IMR-90 (cell line): ENCODE data around the gene PLXNA1. TPM values are rescaled to one million over a fixed set of nuclear protein-coding genes. Genes with fewer than 3 reads are reported as not detected.

Source experiments
- ATAC-seq: fragments of 200-7000 bp; cut with Tn5 transposase; 2 replicates; pipeline ENCODE4 v1.9.1; 2020; ENCODE audit warnings: low read depth, mild to moderate bottlenecking, moderate library complexity
- BruUV-seq: library from RNA; stranded (reverse); fragments of 400-500 nt; replicated peaks from 2 replicates; lab custom pipeline; 2021; lab: Mats Ljungman, UMichigan
- CTCF ChIA-PET: fragments of 300-600 bp; formaldehyde crosslinking; extraction: SDS; loops from one replicate; lab custom pipeline; 2021; ENCODE audit warnings: antibody characterized with exemption; lab: Yijun Ruan, JAX
- POLR2A ChIA-PET: fragments of 300-600 bp; sonication (Branson Sonifier 250); formaldehyde crosslinking; loops from one replicate; lab custom pipeline; 2022; ENCODE audit warnings: antibody characterized with exemption; ENCODE audit not compliant: unreplicated experiment; lab: Charles Lee
- DNase-seq: peaks from one replicate; pipeline ENCODE4 v3.0.0; 2013
- H2AFZ ChIP-seq: replicated peaks from 2 replicates; pipeline ENCODE3; 2013; ENCODE audit warnings: low read length, mild to moderate bottlenecking; ENCODE audit not compliant: poor library complexity
- H2AK5ac ChIP-seq: 2 replicates; pipeline ENCODE4 v1.6.1; 2013; ENCODE audit warnings: low read depth, low read length, inconsistent platforms
- H2AK9ac ChIP-seq: replicated peaks from 2 replicates; pipeline ENCODE3; 2013; ENCODE audit warnings: mild to moderate bottlenecking, low read depth, low read length, moderate library complexity; ENCODE audit not compliant: poor library complexity
- H2BK120ac ChIP-seq: 2 replicates; pipeline ENCODE4 v1.6.1; 2013; ENCODE audit warnings: low read depth, low read length, inconsistent platforms
- H2BK15ac ChIP-seq: 3 replicates; pipeline ENCODE4 v1.6.1; 2013; ENCODE audit warnings: low read depth, low read length, inconsistent platforms
- H2BK20ac ChIP-seq: 2 replicates; pipeline ENCODE4 v1.6.1; 2013; ENCODE audit warnings: low read depth, mild to moderate bottlenecking, inconsistent platforms, low read length, moderate library complexity
- H2BK5ac ChIP-seq: 2 replicates; pipeline ENCODE4 v1.6.1; 2013; ENCODE audit warnings: mild to moderate bottlenecking, low read depth, low read length, inconsistent platforms; ENCODE audit not compliant: poor library complexity, severe bottlenecking
- H3K14ac ChIP-seq: replicated peaks from 2 replicates; pipeline ENCODE4 v1.6.1; 2013; ENCODE audit warnings: low read depth, low read length, inconsistent platforms
- H3K18ac ChIP-seq: 2 replicates; pipeline ENCODE4 v1.6.1; 2013; ENCODE audit warnings: low read depth, low read length, control low read depth
- H3K23ac ChIP-seq: 2 replicates; pipeline ENCODE4 v1.6.1; 2013; ENCODE audit warnings: low read depth, low read length, inconsistent platforms
- H3K27ac ChIP-seq: 2 replicates; pipeline ENCODE4 v1.5.1; 2013; ENCODE audit warnings: mild to moderate bottlenecking, control low read depth, low read length; ENCODE audit not compliant: insufficient read depth
- H3K27me3 ChIP-seq: 2 replicates; pipeline ENCODE4 v1.6.1; 2013; ENCODE audit warnings: low read length; ENCODE audit not compliant: control insufficient read depth, insufficient read depth
- H3K36me3 ChIP-seq: 2 replicates; pipeline ENCODE4 v1.6.1; 2013; ENCODE audit warnings: low read length, mixed read lengths; ENCODE audit not compliant: control insufficient read depth, insufficient read depth
- H3K4ac ChIP-seq: 2 replicates; pipeline ENCODE4 v1.6.1; 2013; ENCODE audit warnings: low read depth, low read length, inconsistent platforms
- H3K4me1 ChIP-seq: 2 replicates; pipeline ENCODE4 v1.6.1; 2013; ENCODE audit warnings: low read length, mixed read lengths; ENCODE audit not compliant: control insufficient read depth, insufficient read depth
- H3K4me2 ChIP-seq: 2 replicates; pipeline ENCODE4 v1.6.1; 2013; ENCODE audit warnings: low read depth, mild to moderate bottlenecking, control low read depth, low read length, moderate library complexity
- H3K4me3 ChIP-seq: 2 replicates; pipeline ENCODE4 v1.5.1; 2013; ENCODE audit warnings: low read depth, mild to moderate bottlenecking, control low read depth, low read length, moderate library complexity; ENCODE audit not compliant: insufficient read depth
- H3K56ac ChIP-seq: 2 replicates; pipeline ENCODE4 v1.6.1; 2013; ENCODE audit warnings: low read length, inconsistent platforms; ENCODE audit not compliant: insufficient read depth; ENCODE audit errors: extremely low read depth
- H3K79me1 ChIP-seq, 2 experiments: 2 replicates each; pipeline ENCODE4 v1.6.1; 2013; ENCODE audit warnings: low read length in 2 of 2, inconsistent platforms in 1 of 2, low read depth in 1 of 2
- H3K9ac ChIP-seq: 2 replicates; pipeline ENCODE4 v1.6.1; 2013; ENCODE audit warnings: low read depth, low read length, control low read depth
- H3K9me1 ChIP-seq: 2 replicates; pipeline ENCODE4 v1.6.1; 2013; ENCODE audit warnings: low read length, inconsistent platforms; ENCODE audit not compliant: insufficient read depth
- H3K9me3 ChIP-seq: 2 replicates; pipeline ENCODE4 v1.6.1; 2013; ENCODE audit warnings: low read length; ENCODE audit not compliant: control insufficient read depth, insufficient read depth
- H4K20me1 ChIP-seq: 2 replicates; pipeline ENCODE4 v1.6.1; 2013; ENCODE audit warnings: low read length, inconsistent platforms; ENCODE audit not compliant: insufficient read depth
- H4K5ac ChIP-seq: 2 replicates; pipeline ENCODE4 v1.6.1; 2013; ENCODE audit warnings: mild to moderate bottlenecking, low read depth, low read length, control low read depth
- H4K8ac ChIP-seq, 2 experiments: 2 replicates each; pipeline ENCODE4 v1.6.1; 2013; ENCODE audit warnings: low read depth in 2 of 2, low read length in 2 of 2, control low read depth in 1 of 2, inconsistent platforms in 1 of 2
- H4K91ac ChIP-seq: 2 replicates; pipeline ENCODE4 v1.6.1; 2013; ENCODE audit warnings: low read depth, low read length, inconsistent platforms; ENCODE audit not compliant: insufficient read depth
- BHLHE40 ChIP-seq: fragments of 150-350 bp; IDR thresholded peaks from 2 replicates; pipeline ENCODE4 v1.6.1; 2016; ENCODE audit warnings: mild to moderate bottlenecking, low read depth, low read length
- CEBPB ChIP-seq: IDR thresholded peaks from 2 replicates; pipeline ENCODE4 v1.6.1; 2012; ENCODE audit warnings: low read depth, low read length, improper control_type of control experiment
- CHD1 ChIP-seq: IDR thresholded peaks from 2 replicates; pipeline ENCODE4 v1.6.1; 2012; ENCODE audit warnings: low read depth, low read length, improper control_type of control experiment
- CTCF ChIP-seq: conservative IDR thresholded peaks from 2 replicates; pipeline ENCODE4 v1.5.1; 2012; ENCODE audit warnings: mild to moderate bottlenecking, low read depth, low read length, improper control_type of control experiment
- ELK1 ChIP-seq: fragments of 150-350 bp; IDR thresholded peaks from 2 replicates; pipeline ENCODE4 v1.6.1; 2016; ENCODE audit warnings: low read depth, mild to moderate bottlenecking, low read length, moderate library complexity, borderline replicate concordance
- FOS ChIP-seq: fragments of 150-350 bp; IDR thresholded peaks from 2 replicates; pipeline ENCODE4 v1.6.1; 2016; ENCODE audit warnings: low read depth, low read length
- MAZ ChIP-seq: IDR thresholded peaks from 2 replicates; pipeline ENCODE4 v1.6.1; 2012; ENCODE audit warnings: low read depth, mild to moderate bottlenecking, low read length, improper control_type of control experiment, moderate library complexity, borderline replicate concordance
- MXI1 ChIP-seq: IDR thresholded peaks from 2 replicates; pipeline ENCODE4 v1.6.1; 2012; ENCODE audit warnings: low read depth, mild to moderate bottlenecking, low read length, moderate library complexity, borderline replicate concordance
- NFE2L2 ChIP-seq: fragments of 150-350 bp; IDR thresholded peaks from 2 replicates; pipeline ENCODE4 v1.6.1; 2016; ENCODE audit warnings: low read depth, mild to moderate bottlenecking, low read length
- POLR2A ChIP-seq: IDR thresholded peaks from 2 replicates; pipeline ENCODE4 v1.6.1; 2012; ENCODE audit warnings: mild to moderate bottlenecking, low read depth, low read length
- RAD21 ChIP-seq: IDR thresholded peaks from 2 replicates; pipeline ENCODE4 v1.6.1; 2012; ENCODE audit warnings: low read length, improper control_type of control experiment
- RCOR1 ChIP-seq: IDR thresholded peaks from 2 replicates; pipeline ENCODE4 v1.6.1; 2012; ENCODE audit warnings: mild to moderate bottlenecking, low read length, improper control_type of control experiment; ENCODE audit not compliant: insufficient replicate concordance
- SMC3 ChIP-seq: fragments of 150-350 bp; IDR thresholded peaks from 2 replicates; pipeline ENCODE4 v1.6.1; 2016; ENCODE audit warnings: low read depth, mild to moderate bottlenecking, antibody characterized with exemption, low read length, moderate library complexity
- USF2 ChIP-seq: fragments of 150-350 bp; IDR thresholded peaks from 2 replicates; pipeline ENCODE4 v1.6.1; 2017; ENCODE audit warnings: mild to moderate bottlenecking, antibody characterized with exemption, low read length, low read depth
- WGBS, 2 experiments: methylation state at CpG; one replicate each; pipeline versions ENCODE4 v1.1.5 to v1.1.7; 2013; ENCODE audit warnings: missing lambda C conversion rate in 2 of 2; ENCODE audit not compliant: insufficient read length in 1 of 2; ENCODE audit errors: extremely low coverage in 2 of 2; 5-methylcytosine and 5-hydroxymethylcytosine counted together
- dilution Hi-C: fragments of 300-500 bp; cut with HindIII; formaldehyde crosslinking; loops from one replicate; pipeline ENCODE4 v1.14.3; 2018; ENCODE audit warnings: low sequenced_read_pairs; ENCODE audit not compliant: unreplicated experiment
- in situ Hi-C: fragments of 300-500 bp; cut with MboI; formaldehyde crosslinking; loops from 3 replicates; pipeline ENCODE4 v1.14.3; 2019; ENCODE audit warnings: low sequenced_read_pairs, inconsistent platforms, mixed read lengths
- intact Hi-C: fragments of 100-400 bp; cut with micrococcal nuclease; formaldehyde crosslinking; loops from 2 replicates; pipeline ENCODE4 v1.10.0; 2022
- polyA plus RNA-seq, 3 experiments: library from polyadenylated mRNA; depleted of rRNA; stranded (reverse); fragments of >200 nt; gene quantifications; 2 replicates each; pipeline ENCODE4 v1.2.3, GENCODE V29; 2012; ENCODE audit warnings: low replicate concordance in 1 of 3
- total RNA-seq: library from RNA; depleted of rRNA; stranded (reverse); fragments of >200 nt; gene quantifications from 2 replicates; pipeline ENCODE4 v1.2.3, GENCODE V29; 2012

The PLXNA1 gene
- total and polyA plus RNA-seq, 2 of the 4 experiments (the other 2 are of a cell fraction): 13.6 to 49.4 TPM

GRCh38 chr3:126947429-126947828, 35.5 kb upstream of the PLXNA1 start:
- H3K9ac ChIP-seq: no peak overlapping the region
- WGBS, 2 experiments: no CpG with 5 or more reads among the region's 8 CpGs

More at GRCh38 chr3:126947429-126947828, 35.5 kb upstream of the PLXNA1 start:
- no peak overlapping the region for H3K4me2 ChIP-seq
- H3K27ac ChIP-seq: no peak overlapping the region
- H3K4me1 ChIP-seq: no peaks in the 10 kb centered on the region
- no peaks in the 10 kb centered on the region for H3K27me3 ChIP-seq
- peaks cover 9% of the 10 kb centered on the region; the same call in 1 of the 2 replicates for H3K9me1 ChIP-seq
- H4K91ac ChIP-seq: no peak overlapping the region
- H3K56ac ChIP-seq: no peak overlapping the region
- no peak overlapping the region for H4K5ac ChIP-seq
- intact Hi-C loops: no loop called here
- dilution Hi-C loops: no loop called here
- no peak overlapping the region for H3K23ac ChIP-seq
- no peak for ATAC-seq
- H3K4ac ChIP-seq: no peak overlapping the region
- in situ Hi-C loops: no loop called here
- H2BK15ac ChIP-seq: no peak overlapping the region
- H2BK5ac ChIP-seq: no peak overlapping the region
- H3K14ac ChIP-seq: no peak overlapping the region
- no peak overlapping the region for H3K18ac ChIP-seq
- H2AFZ ChIP-seq: no peak overlapping the region
- POLR2A ChIA-PET: no interaction called here
- no peak for TF ChIP-seq MXI1
- no peak for TF ChIP-seq CHD1
- TF ChIP-seq USF2: no peak
- no peak for TF ChIP-seq ELK1
- no peak for TF ChIP-seq MAZ
- TF ChIP-seq POLR2A: no peak
- no peak for TF ChIP-seq NFE2L2
- TF ChIP-seq RCOR1: no peak
- no peak for TF ChIP-seq CEBPB
- no peak for TF ChIP-seq FOS
- TF ChIP-seq RAD21: no peak
- no peak for TF ChIP-seq CTCF
- TF ChIP-seq BHLHE40: no peak
- no peak for TF ChIP-seq SMC3
- H3K79me1 ChIP-seq: no peaks in the 10 kb centered on the region
- H2AK5ac ChIP-seq: no peak overlapping the region
- CTCF ChIA-PET: interaction anchor here (0.6 to 1.0 kb wide), 3 partner anchors 8 to 195 kb away, joined by 3 to 4 read pairs (median 3); no protein-coding TSS in a partner anchor
- H3K4me3 ChIP-seq: no peak overlapping the region
- no peaks in the 10 kb centered on the region for H3K36me3 ChIP-seq
- H2BK20ac ChIP-seq: no peak overlapping the region
- H4K20me1 ChIP-seq: no peaks in the 10 kb centered on the region
- no TSS peak for BruUV-seq
- H4K8ac ChIP-seq: no peak overlapping the region
- no peaks in the 10 kb centered on the region for H3K9me3 ChIP-seq
- no peak overlapping the region for H2AK9ac ChIP-seq
- no peak overlapping the region for H2BK120ac ChIP-seq
- no peak for DNase-seq
